WTC11 (cell line): ENCODE measurements around the gene ATF5. TPM values are rescaled to one million over a fixed set of nuclear protein-coding genes. Genes with fewer than 3 reads are reported as not detected.

ENCODE experiments used
- ATAC-seq: fragments of 200-7000 bp; cut with Tn5 transposase; 2 replicates; pipeline ENCODE4 v1.10.0; 2021; ENCODE audit warnings: mild to moderate bottlenecking, moderate library complexity
- CTCF ChIA-PET: fragments of 300-600 bp; sonication (Branson Sonifier 250); formaldehyde crosslinking; loops from one replicate; lab custom pipeline; 2021; ENCODE audit warnings: antibody characterized with exemption; lab: Charles Lee
- POLR2A ChIA-PET: fragments of 350-600 bp; sonication (Branson Sonifier 250); formaldehyde crosslinking; loops from one replicate; lab custom pipeline; 2021; ENCODE audit warnings: antibody characterized with exemption; lab: Charles Lee
- DNase-seq: peaks from one replicate; pipeline ENCODE4 v3.0.0; 2021; ENCODE audit warnings: low spot score
- H3K27ac Mint-ChIP-seq: 2 replicates; pipeline ENCODE4 v1.8.0; 2021; ENCODE audit warnings: mixed read lengths
- H3K27me3 Mint-ChIP-seq: 2 replicates; pipeline ENCODE4 v1.8.0; 2021; ENCODE audit warnings: low read depth, mild to moderate bottlenecking, moderate library complexity, mixed read lengths
- H3K36me3 Mint-ChIP-seq: 2 replicates; pipeline ENCODE4 v1.8.0; 2021; ENCODE audit warnings: mixed read lengths
- H3K4me1 Mint-ChIP-seq: 2 replicates; pipeline ENCODE4 v1.8.0; 2022; ENCODE audit warnings: mixed read lengths
- H3K4me3 Mint-ChIP-seq: 2 replicates; pipeline ENCODE4 v1.8.0; 2021; ENCODE audit warnings: mild to moderate bottlenecking, moderate library complexity, mixed read lengths
- H3K9me3 Mint-ChIP-seq: 2 replicates; pipeline ENCODE4 v1.8.0; 2021; ENCODE audit warnings: mixed read lengths
- FOXP4 ChIP-seq: sonication (generic); formaldehyde crosslinking; IDR thresholded peaks from 2 replicates; pipeline ENCODE4 v1.8.0; 2022; ENCODE audit warnings: mild to moderate bottlenecking, missing genetic modification reagents
- GABPB1 ChIP-seq: sonication (generic); formaldehyde crosslinking; IDR thresholded peaks from 2 replicates; pipeline ENCODE4 v1.8.1; 2023; ENCODE audit warnings: mild to moderate bottlenecking, missing genetic modification reagents
- GTF2I ChIP-seq: fragments of 250-450 bp; sonication (Bioruptor Pico); conservative IDR thresholded peaks from 2 replicates; pipeline ENCODE4 v1.4.0; 2021; ENCODE audit warnings: mild to moderate bottlenecking
- ZNF138 ChIP-seq: sonication (generic); formaldehyde crosslinking; conservative IDR thresholded peaks from 2 replicates; pipeline ENCODE4 v1.8.1; 2022; ENCODE audit warnings: mild to moderate bottlenecking, moderate library complexity, missing genetic modification reagents
- ZNF423 ChIP-seq: fragments of 250-450 bp; sonication (Bioruptor Pico); IDR thresholded peaks from 2 replicates; pipeline ENCODE4 v2.1.2; 2022; ENCODE audit warnings: mild to moderate bottlenecking, moderate library complexity
- total RNA-seq: library from RNA; stranded (reverse); gene quantifications from 3 replicates; pipeline ENCODE4 v1.2.3, GENCODE V29; 2021
- TF ChIP-seq, protein P1 (sequence below): fragments of 250-450 bp; sonication (Bioruptor Pico); IDR thresholded peaks from 2 replicates; pipeline ENCODE4 v1.9.0; 2021; ENCODE audit warnings: mild to moderate bottlenecking
- TF ChIP-seq, protein P2 (sequence below): sonication (generic); formaldehyde crosslinking; IDR thresholded peaks from 2 replicates; pipeline ENCODE4 v1.8.1; 2022; ENCODE audit warnings: low read depth, missing genetic modification reagents, borderline replicate concordance
- TF ChIP-seq, protein P3 (sequence below): sonication (generic); formaldehyde crosslinking; IDR thresholded peaks from 2 replicates; pipeline ENCODE4 v1.8.0; 2023; ENCODE audit warnings: missing genetic modification reagents
- TF ChIP-seq, protein P4 (sequence below): sonication (generic); formaldehyde crosslinking; IDR thresholded peaks from 2 replicates; pipeline ENCODE4 v1.8.1; 2023; ENCODE audit warnings: mild to moderate bottlenecking, missing genetic modification reagents, moderate library complexity

Gene ATF5
- total RNA-seq, 1 experiment from 2014 or later, result 10.8 TPM

DNA sequence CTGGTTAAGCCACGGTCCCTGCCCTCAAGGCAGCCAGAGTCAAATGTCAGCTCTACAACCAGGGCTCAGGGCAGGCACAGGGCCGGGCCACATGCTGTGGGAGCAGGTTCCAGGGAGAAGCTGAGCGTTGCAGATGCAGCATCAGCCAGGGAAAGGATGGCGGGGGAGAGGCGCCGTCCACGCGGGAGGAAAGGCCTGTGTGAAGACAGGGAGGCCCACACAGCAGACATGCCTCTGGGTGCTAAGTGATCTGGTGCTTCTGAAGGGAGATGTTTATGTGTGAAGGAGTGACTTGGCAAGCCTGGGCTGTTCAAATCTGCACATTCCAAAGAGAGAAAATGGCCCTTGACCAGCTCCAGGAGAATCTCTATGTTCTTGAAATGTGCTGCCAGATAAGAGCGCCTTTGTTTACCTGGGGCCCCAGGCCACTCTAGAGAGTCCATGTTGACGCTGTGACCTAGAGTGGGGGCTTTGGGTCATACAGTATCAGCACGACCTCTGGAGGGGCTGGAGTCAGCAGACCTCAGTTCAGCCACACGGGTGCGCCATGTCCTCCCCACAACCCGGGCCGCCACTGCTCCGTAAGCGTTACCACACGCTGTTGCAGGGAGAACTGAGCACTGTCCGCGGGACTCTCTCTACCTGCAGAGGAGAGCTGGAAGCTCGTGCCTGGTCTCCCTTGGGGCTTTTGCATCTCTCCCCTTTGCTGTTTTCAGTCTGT lies 15.9 kb upstream of the ATF5 start:
- H3K9me3 Mint-ChIP-seq, result peaks cover 6% of the 10 kb centered on the region
- POLR2A ChIA-PET, result interaction anchor here (1.7 kb wide), 1 partner anchor 16 kb away, joined by 9 read pairs; the partner anchor contains the start of genes ATF5 and NUP62
- ATAC-seq (peak; percentile 86), DNase-seq (peak; percentile 66)
- CTCF ChIA-PET, result interaction anchor here (1.1 to 3.1 kb wide), 6 partner anchors 16 to 73 kb away, joined by 3 to 18 read pairs (median 6); partner anchors contain the start of genes ATF5 and NUP62
- peak overlapping the region; percentile 75; the same call in 1 of the 2 replicates for H3K27ac Mint-ChIP-seq
- H3K4me3 Mint-ChIP-seq, result no peak overlapping the region
- H3K4me1 Mint-ChIP-seq, result peaks cover 8% of the 10 kb centered on the region
- peaks cover 64% of the 10 kb centered on the region for H3K36me3 Mint-ChIP-seq
- TF ChIP-seq, protein P1, sequence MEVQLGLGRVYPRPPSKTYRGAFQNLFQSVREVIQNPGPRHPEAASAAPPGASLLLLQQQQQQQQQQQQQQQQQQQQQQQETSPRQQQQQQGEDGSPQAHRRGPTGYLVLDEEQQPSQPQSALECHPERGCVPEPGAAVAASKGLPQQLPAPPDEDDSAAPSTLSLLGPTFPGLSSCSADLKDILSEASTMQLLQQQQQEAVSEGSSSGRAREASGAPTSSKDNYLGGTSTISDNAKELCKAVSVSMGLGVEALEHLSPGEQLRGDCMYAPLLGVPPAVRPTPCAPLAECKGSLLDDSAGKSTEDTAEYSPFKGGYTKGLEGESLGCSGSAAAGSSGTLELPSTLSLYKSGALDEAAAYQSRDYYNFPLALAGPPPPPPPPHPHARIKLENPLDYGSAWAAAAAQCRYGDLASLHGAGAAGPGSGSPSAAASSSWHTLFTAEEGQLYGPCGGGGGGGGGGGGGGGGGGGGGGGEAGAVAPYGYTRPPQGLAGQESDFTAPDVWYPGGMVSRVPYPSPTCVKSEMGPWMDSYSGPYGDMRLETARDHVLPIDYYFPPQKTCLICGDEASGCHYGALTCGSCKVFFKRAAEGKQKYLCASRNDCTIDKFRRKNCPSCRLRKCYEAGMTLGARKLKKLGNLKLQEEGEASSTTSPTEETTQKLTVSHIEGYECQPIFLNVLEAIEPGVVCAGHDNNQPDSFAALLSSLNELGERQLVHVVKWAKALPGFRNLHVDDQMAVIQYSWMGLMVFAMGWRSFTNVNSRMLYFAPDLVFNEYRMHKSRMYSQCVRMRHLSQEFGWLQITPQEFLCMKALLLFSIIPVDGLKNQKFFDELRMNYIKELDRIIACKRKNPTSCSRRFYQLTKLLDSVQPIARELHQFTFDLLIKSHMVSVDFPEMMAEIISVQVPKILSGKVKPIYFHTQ (CRISPR knock-in tag), result no peak
- 0 out of 2 replicates have a peak, but pooled peaks have one; percentile 14 for TF ChIP-seq GABPB1 (CRISPR knock-in tag)
- no peaks in the 10 kb centered on the region for H3K27me3 Mint-ChIP-seq

- H3K4me1 Mint-ChIP-seq, result peaks cover 8% of the 10 kb centered on the region
- H3K4me3 Mint-ChIP-seq, result no peak overlapping the region
- H3K27me3 Mint-ChIP-seq, result no peaks in the 10 kb centered on the region
- H3K27ac Mint-ChIP-seq, result peak overlapping the region; percentile 75; the same call in 1 of the 2 replicates
- ChIA-PET CTCF (interaction anchor here (0.9 to 3.1 kb wide), 8 partner anchors 15 to 84 kb away, joined by 3 to 18 read pairs (median 6); partner anchors contain the start of genes ATF5 and NUP62), POLR2A (interaction anchor here (0.5 to 1.7 kb wide), 2 partner anchors 16 to 938 kb away, joined by 3 to 9 read pairs; partner anchors contain the start of genes ATF5 and NUP62)
- DNase-seq, result no peak
- peaks cover 63% of the 10 kb centered on the region for H3K36me3 Mint-ChIP-seq
- peaks cover 6% of the 10 kb centered on the region for H3K9me3 Mint-ChIP-seq
- TF ChIP-seq, protein P2, sequence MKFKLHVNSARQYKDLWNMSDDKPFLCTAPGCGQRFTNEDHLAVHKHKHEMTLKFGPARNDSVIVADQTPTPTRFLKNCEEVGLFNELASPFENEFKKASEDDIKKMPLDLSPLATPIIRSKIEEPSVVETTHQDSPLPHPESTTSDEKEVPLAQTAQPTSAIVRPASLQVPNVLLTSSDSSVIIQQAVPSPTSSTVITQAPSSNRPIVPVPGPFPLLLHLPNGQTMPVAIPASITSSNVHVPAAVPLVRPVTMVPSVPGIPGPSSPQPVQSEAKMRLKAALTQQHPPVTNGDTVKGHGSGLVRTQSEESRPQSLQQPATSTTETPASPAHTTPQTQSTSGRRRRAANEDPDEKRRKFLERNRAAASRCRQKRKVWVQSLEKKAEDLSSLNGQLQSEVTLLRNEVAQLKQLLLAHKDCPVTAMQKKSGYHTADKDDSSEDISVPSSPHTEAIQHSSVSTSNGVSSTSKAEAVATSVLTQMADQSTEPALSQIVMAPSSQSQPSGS (CRISPR knock-in tag), result no peak
- TF ChIP-seq FOXP4 (CRISPR knock-in tag) (no peak), ZNF423 (no peak)
- TF ChIP-seq, protein P3, sequence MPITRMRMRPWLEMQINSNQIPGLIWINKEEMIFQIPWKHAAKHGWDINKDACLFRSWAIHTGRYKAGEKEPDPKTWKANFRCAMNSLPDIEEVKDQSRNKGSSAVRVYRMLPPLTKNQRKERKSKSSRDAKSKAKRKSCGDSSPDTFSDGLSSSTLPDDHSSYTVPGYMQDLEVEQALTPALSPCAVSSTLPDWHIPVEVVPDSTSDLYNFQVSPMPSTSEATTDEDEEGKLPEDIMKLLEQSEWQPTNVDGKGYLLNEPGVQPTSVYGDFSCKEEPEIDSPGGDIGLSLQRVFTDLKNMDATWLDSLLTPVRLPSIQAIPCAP (CRISPR knock-in tag), result no peak
- TF ChIP-seq, protein P4, sequence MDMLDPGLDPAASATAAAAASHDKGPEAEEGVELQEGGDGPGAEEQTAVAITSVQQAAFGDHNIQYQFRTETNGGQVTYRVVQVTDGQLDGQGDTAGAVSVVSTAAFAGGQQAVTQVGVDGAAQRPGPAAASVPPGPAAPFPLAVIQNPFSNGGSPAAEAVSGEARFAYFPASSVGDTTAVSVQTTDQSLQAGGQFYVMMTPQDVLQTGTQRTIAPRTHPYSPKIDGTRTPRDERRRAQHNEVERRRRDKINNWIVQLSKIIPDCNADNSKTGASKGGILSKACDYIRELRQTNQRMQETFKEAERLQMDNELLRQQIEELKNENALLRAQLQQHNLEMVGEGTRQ (CRISPR knock-in tag), result no peak
- TF ChIP-seq, all 79 proteins: peak for 0
- peak; percentile 5; the same call in 1 of the 2 replicates for ATAC-seq
Observed at GRCh38 chr19:49913720-49914119, 15.3 kb upstream of the ATF5 start.

- TF ChIP-seq GTF2I (CRISPR knock-in tag), result 0 out of 2 replicates have a peak, but pooled peaks have one; percentile 14
- TF ChIP-seq ZNF138 (CRISPR knock-in tag), result no peak
- TF ChIP-seq, all 79 proteins: peak for 1
- Mint-ChIP-seq H3K27me3 (no peaks in the 10 kb centered on the region), H3K36me3 (peaks cover 51% of the 10 kb centered on the region), H3K4me3 (no peak overlapping the region), H3K4me1 (peaks cover 11% of the 10 kb centered on the region), H3K9me3 (peaks cover 6% of the 10 kb centered on the region), H3K27ac (no peak overlapping the region; the same call in 1 of the 2 replicates)
- DNase-seq (no peak), ATAC-seq (no peak)
- ChIA-PET POLR2A (no interaction called here), CTCF (interaction anchor here (0.7 to 3.1 kb wide), 4 partner anchors 12 to 1788 kb away, joined by 3 to 18 read pairs (median 4); no protein-coding TSS in a partner anchor)
Observed at GRCh38 chr19:49915271-49915670, 13.7 kb upstream of the ATF5 start.
